Nephron progenitor cell (in vitro differentiated cells): ENCODE measurements around the gene UBQLN1.

Experiments used
- DNase-seq: peaks from one replicate; pipeline ENCODE4 v3.0.0; 2021
- H3K27ac Mint-ChIP-seq: 2 replicates; pipeline ENCODE4 v1.8.0; 2021; ENCODE audit warnings: mild to moderate bottlenecking, moderate library complexity, mixed read lengths
- H3K27me3 Mint-ChIP-seq: 2 replicates; pipeline ENCODE4 v1.8.0; 2021; ENCODE audit warnings: mild to moderate bottlenecking, low read depth, mixed read lengths; ENCODE audit not compliant: poor library complexity
- H3K36me3 Mint-ChIP-seq: 2 replicates; pipeline ENCODE4 v1.8.0; 2021; ENCODE audit warnings: low read depth, mixed read lengths
- H3K4me1 Mint-ChIP-seq: 2 replicates; pipeline ENCODE4 v1.8.0; 2021; ENCODE audit warnings: mixed read lengths
- H3K4me3 Mint-ChIP-seq: 2 replicates; pipeline ENCODE4 v1.8.0; 2021; ENCODE audit warnings: mild to moderate bottlenecking, moderate library complexity, mixed read lengths
- H3K9me3 Mint-ChIP-seq: 2 replicates; pipeline ENCODE4 v1.8.0; 2021; ENCODE audit warnings: mild to moderate bottlenecking, moderate library complexity, mixed read lengths
- TF ChIP-seq, protein P1 (sequence below): fragments of 200-600 bp; sonication (generic); IDR thresholded peaks from 2 replicates; pipeline ENCODE4 v1.5.0; 2021; ENCODE audit warnings: antibody characterized with exemption

Gene UBQLN1

DNA sequence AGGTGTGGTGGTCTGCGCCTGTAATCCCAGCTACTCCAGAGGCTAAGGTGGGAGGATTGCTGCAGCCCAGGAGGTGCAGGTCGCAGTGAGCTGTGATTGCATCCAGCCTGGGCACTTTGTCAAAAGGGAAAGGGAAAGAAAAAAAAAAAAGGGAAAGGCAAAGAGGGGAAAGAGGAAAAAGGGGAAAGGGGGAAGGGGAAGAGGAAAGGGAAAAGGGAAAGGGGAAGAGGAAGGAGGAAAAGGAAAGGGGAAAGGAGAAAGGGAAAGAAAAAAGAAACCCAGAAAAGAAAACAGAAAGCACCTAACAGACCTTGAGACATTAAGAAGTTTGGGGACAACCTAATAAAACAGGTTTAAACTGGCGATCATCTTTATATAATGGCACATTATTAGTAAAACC lies 44.8 kb downstream of the UBQLN1 start:
- Mint-ChIP-seq H3K4me1 (no peaks in the 10 kb centered on the region), H3K9me3 (no peaks in the 10 kb centered on the region), H3K27ac (no peak overlapping the region), H3K4me3 (no peak overlapping the region), H3K36me3 (peaks cover 53% of the 10 kb centered on the region), H3K27me3 (no peaks in the 10 kb centered on the region)
- TF ChIP-seq, protein P1, sequence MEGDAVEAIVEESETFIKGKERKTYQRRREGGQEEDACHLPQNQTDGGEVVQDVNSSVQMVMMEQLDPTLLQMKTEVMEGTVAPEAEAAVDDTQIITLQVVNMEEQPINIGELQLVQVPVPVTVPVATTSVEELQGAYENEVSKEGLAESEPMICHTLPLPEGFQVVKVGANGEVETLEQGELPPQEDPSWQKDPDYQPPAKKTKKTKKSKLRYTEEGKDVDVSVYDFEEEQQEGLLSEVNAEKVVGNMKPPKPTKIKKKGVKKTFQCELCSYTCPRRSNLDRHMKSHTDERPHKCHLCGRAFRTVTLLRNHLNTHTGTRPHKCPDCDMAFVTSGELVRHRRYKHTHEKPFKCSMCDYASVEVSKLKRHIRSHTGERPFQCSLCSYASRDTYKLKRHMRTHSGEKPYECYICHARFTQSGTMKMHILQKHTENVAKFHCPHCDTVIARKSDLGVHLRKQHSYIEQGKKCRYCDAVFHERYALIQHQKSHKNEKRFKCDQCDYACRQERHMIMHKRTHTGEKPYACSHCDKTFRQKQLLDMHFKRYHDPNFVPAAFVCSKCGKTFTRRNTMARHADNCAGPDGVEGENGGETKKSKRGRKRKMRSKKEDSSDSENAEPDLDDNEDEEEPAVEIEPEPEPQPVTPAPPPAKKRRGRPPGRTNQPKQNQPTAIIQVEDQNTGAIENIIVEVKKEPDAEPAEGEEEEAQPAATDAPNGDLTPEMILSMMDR: no peak
- DNase-seq: no peak

DNA sequence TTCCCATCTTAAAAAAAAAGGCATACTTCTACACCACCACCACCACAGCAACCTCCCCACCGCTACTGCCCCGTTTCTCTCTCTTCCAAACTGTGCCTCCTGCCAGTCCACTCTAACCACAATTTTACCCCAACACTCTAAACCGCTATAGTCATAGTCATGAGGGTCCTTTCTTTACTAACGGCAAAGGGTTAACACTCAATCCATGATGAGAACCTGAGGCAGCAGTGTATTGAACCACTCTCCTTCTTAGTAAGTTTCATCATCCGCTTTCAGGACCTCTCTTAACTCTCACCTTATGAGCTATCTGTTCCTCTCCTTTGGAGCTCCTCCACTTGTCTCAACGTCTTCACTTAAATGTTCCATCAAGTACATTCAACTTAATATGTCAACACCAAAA lies 50.8 kb downstream of the UBQLN1 start:
- no peak overlapping the region for H3K27ac Mint-ChIP-seq
- H3K36me3 Mint-ChIP-seq: peaks cover 19% of the 10 kb centered on the region
- TF ChIP-seq, protein P1: no peak
- H3K4me1 Mint-ChIP-seq: no peaks in the 10 kb centered on the region
- peaks cover 19% of the 10 kb centered on the region for H3K9me3 Mint-ChIP-seq
- H3K27me3 Mint-ChIP-seq: no peaks in the 10 kb centered on the region
- no peak overlapping the region for H3K4me3 Mint-ChIP-seq
- no peak for DNase-seq

DNA sequence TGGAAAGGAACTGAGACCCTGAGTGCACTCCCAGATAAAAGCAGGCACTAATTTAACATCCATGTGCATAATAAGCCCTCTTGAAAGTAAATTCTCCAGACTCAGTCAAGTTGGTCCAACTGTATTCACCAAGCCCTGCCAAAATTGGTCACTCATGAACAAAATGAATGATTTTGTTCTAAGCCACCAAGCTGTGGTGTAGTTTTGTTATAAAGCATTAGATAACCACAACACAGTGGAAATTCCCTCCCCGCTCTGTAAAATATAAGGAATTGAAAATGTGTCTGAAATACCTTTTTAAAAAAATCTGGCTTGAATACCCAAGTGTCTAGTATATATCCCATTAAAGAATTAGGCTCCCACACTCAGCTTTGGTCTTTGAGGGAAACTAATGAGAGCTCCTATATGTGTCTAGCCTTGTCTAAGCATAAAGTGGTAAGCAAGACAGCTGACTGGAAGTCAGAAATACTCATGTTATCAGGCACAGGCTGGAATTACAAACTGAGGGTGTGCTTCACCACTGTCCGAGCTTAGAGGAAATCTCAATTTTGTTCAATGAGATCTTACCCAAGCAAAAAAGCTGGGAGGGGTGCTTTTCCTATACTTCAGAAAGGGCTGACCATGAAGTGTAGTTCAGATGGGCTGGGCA lies 51.6 kb downstream of the UBQLN1 start:
- no peaks in the 10 kb centered on the region for H3K4me1 Mint-ChIP-seq
- H3K36me3 Mint-ChIP-seq: peaks cover 12% of the 10 kb centered on the region
- no peak overlapping the region for H3K27ac Mint-ChIP-seq
- TF ChIP-seq, protein P1: no peak
- H3K4me3 Mint-ChIP-seq: no peak overlapping the region
- no peak for DNase-seq
- peaks cover 22% of the 10 kb centered on the region for H3K9me3 Mint-ChIP-seq
- H3K27me3 Mint-ChIP-seq: no peaks in the 10 kb centered on the region

DNA sequence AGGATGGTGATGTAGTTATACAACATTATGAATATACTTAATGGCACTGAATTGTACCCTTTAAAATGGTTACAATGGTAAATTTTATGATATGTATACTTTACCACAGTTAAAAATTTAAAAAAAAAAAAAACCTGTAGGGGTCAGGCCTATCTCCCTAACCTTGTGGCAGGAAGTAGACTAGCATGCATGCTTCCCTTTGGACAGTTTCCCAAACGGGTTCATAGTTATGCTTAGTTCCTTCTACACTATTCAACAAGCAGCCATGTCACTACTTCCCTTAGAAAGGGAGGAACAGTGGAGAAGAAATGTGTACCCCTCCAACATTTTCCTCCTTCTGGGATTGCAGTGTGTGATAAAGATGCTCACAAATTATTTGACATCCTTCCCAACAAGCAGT lies 52.3 kb downstream of the UBQLN1 start:
- peaks cover 12% of the 10 kb centered on the region for H3K36me3 Mint-ChIP-seq
- TF ChIP-seq, protein P1: no peak

DNA sequence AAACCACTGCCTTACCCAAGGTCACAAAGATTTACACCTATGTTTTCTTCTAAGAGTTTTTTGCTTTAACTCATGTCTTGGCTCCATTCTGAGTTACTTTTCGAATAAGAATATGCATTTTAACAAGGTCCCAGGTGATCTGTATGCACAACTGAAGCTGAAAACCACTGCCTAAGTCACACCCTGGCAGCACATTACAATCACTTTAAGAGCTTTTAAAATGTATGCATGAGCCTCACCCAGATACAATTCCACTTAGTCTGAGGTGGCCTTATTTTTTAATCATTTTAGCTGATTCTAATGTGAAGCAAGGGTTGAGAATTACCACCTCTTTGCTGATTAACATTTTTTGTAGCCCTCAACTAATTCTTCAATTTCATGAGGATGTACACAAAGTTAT lies 55.3 kb downstream of the UBQLN1 start:
- DNase-seq: no peak
- peaks cover 22% of the 10 kb centered on the region for H3K9me3 Mint-ChIP-seq
- no peak overlapping the region for H3K4me3 Mint-ChIP-seq
- no peaks in the 10 kb centered on the region for H3K4me1 Mint-ChIP-seq
- H3K27me3 Mint-ChIP-seq: no peaks in the 10 kb centered on the region
- H3K27ac Mint-ChIP-seq: no peak overlapping the region
- H3K36me3 Mint-ChIP-seq: peaks cover 5% of the 10 kb centered on the region
- TF ChIP-seq, protein P1: no peak

More for the DNA sequence above, 52.3 kb downstream of the UBQLN1 start:
- Mint-ChIP-seq H3K4me1 (no peaks in the 10 kb centered on the region), H3K27ac (no peak overlapping the region), H3K27me3 (no peaks in the 10 kb centered on the region), H3K9me3 (peaks cover 22% of the 10 kb centered on the region), H3K4me3 (no peak overlapping the region)
- no peak for DNase-seq

DNA sequence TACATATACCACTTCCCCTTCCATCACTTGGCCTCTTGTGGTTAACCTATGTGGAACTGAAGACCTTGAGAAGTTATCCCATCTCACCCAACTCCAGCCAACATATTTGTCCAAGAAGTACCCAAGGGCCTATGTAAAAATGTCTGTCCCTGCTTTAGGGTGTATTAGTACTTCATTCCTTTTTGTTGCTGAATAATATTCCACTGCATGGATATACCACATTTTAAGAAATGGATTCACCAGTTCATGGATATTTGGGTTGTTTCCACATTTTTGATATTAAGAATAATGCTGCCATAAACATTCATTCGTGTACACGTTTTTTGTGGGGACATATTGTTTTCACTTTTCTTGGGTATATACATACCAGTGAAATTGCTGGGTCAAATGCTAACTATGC lies 56.2 kb downstream of the UBQLN1 start:
- TF ChIP-seq, protein P1: no peak
- Mint-ChIP-seq H3K36me3 (peaks cover 5% of the 10 kb centered on the region), H3K27ac (no peak overlapping the region), H3K4me3 (no peak overlapping the region), H3K4me1 (no peaks in the 10 kb centered on the region), H3K9me3 (peaks cover 22% of the 10 kb centered on the region), H3K27me3 (no peaks in the 10 kb centered on the region)
- DNase-seq: no peak
